ENCODE data around the gene ATP8A2.

Gene ATP8A2

DNA sequence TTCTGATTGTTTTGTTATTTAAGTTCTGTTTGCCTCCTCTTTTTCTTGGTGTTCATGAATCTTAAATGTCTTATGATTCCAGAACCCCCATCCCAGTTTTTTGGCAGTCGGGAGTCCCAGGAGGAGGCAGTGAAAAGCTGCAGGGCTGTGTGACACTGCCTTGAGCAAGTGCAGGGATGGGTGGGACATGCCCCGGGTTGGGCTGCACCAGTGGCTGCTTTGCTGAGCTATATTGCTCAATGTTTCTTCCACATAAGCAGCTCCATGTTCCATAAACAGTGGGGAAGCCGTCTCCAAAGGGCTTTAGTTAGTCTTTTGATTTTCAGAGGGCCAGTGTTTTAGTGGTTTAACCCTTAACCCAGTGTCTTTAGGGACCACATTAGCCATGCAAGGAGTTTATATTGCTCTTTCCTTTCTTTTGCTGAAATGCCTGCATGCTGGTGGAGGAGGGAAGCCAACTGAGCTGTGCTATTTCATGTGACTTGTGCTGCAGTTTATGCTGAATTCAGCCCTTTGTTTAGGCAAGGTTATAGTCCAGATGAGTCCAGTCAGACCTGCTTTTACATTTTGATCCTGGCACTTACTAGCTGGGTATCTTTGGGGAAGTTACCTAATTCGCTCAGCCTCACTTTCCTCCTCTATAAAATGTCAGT, 13.1 kb downstream of the ATP8A2 start:
- DNase-seq = no peak

DNA sequence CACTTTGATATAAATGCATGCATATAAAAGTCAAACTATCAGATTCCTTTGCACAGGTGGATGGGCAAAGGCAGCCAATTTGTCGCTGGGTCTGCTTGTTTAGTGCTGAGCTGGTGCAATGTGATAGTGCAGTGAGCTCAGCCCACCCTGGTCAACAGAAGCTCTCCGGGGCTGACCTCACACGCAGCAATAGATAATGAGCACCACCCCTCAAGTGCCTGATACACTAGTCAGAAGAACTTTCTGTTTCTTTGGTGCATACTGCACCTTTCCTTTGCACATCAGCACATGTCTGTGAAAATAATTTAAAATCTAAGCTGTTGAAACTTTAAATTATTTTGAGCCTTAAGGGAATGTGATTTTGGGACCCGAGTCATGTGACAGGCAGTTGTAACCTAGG, 20.2 kb downstream of the ATP8A2 start:
- no peak for DNase-seq

- no peak for DNase-seq
Measured at GRCh38 chr13:25394402-25395060, 22.8 kb downstream of the ATP8A2 start.

DNA sequence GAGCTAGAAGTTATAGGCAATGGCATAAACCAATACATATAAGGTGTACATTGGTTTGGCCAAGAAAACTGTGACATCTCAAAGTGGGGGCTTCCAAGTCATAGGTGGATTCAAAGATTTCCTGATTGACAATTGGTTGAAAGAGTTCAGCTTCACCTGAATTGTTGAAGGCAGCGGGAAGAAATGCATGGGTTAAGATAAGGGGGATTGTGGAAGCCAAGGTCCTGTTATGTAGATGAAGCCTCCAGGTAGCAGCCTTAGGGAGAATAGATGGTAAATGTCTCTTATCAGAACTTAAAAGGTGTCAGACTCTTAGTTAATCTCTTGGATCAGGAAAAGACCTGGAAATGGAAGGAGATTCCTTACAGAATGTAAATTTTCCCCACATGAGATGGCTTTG, 26.0 kb downstream of the ATP8A2 start:
- DNase-seq = no peak

GRCh38 chr13:25400925-25401324, 29.2 kb downstream of the ATP8A2 start:
- no peak for DNase-seq

- no peak for DNase-seq
Measured at GRCh38 chr13:25401958-25402357, 30.2 kb downstream of the ATP8A2 start.

DNA sequence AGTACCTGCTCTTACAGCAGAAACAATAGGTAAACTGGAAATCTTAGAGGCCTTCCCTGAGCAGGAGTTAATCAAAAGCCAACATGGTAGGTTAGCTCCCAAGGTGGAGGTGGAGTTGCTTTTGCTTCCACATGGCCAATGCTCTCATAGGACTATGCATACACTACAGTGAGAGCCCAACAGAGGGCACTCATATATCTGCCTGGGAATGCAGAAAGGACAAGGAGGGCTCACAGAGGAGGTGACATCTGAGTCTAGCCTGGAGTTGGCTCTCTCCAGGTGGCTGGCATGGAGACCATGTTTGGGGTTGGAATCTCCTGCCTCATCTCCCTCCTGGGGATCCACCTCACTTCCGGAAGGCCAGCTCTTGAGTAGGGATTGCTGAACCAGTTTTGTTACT, 34.6 kb downstream of the ATP8A2 start:
- DNase-seq = no peak

GRCh38 chr13:25409938-25410337, 38.2 kb downstream of the ATP8A2 start:
- DNase-seq = no peak

- DNase-seq = no peak
Measured at GRCh38 chr13:25415241-25415640, 43.5 kb downstream of the ATP8A2 start.

GRCh38 chr13:25417535-25417934, 45.8 kb downstream of the ATP8A2 start:
- no peak for DNase-seq

DNA sequence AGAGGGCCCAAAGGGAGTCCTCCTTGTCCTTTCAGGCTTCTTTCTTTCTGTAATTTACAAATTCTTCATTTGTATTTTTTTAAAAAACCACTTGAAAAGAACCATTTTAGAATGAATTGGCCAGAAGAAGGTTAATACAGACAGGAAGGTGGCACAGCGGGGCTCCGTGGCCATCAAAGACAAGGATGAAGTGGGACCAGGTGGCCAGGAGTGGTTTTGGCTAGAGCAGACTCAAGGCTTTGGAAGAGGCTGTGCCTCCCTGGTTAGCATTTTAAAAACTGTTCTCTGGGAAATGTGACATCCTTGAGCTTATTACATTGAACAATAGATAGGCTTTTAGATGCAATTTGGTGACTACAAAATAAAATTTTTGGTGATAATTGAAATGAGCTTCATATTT, 48.4 kb downstream of the ATP8A2 start:
- DNase-seq = no peak

DNA sequence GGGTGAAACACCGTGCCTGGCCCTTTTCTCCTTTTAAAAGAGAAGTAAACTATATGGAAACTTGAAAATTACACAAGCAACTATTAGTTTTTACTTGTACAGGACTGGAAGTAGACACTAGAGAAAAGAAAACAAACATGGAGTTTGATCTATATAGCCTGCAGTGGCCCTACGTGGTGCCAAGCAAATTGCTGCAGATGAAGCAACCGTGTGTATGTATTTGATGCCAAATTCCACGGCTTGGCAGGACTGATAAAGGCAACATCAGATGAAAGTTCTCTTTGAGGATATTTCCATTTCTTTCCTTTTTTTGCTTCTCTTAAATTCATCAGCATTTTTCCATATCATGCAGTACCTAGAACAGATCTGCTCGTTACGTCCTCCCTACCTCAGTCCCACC, 49.8 kb downstream of the ATP8A2 start:
- DNase-seq = no peak

- no peak for DNase-seq
Measured at GRCh38 chr13:25422153-25422552, 50.4 kb downstream of the ATP8A2 start.

DNA sequence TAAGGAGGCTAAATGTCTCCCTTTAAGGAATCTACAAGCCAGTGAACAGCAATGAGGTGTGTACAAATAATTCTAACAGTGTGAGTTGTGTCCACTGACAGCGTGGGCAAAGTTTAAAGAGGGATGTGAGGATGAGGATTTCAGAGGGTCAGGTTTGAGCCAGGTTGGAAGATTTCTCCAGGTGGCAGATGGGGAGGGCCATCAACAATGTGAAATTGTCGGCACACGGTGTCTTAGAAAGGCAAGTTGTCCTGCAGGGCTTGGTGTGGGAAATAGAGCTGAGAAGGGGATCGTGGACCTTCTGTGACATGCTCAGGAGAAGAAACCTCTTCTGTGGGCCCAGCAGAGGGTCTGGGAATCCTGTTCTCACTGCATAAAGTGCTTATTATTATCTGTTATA, 52.1 kb downstream of the ATP8A2 start:
- DNase-seq = no peak

DNA sequence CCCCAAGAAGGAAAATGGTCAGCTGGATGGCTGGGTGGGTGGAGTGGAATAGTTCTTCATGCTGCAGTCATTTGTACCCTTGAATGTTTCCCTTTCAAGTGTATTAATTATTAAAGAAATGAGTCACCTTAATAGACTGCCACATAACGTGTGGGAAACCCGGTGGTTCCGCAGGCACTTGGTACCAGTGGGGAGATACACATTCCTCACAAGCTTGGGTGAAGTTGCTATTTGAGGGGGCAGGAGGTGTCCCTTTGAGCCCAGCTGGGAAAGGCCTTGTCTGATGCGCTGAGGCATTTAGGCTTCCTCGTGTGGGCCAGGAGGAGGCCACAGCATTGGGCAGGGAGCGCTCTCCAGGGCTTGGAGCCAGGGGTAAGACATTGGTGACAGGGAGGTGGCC, 57.7 kb downstream of the ATP8A2 start:
- DNase-seq = no peak

DNA sequence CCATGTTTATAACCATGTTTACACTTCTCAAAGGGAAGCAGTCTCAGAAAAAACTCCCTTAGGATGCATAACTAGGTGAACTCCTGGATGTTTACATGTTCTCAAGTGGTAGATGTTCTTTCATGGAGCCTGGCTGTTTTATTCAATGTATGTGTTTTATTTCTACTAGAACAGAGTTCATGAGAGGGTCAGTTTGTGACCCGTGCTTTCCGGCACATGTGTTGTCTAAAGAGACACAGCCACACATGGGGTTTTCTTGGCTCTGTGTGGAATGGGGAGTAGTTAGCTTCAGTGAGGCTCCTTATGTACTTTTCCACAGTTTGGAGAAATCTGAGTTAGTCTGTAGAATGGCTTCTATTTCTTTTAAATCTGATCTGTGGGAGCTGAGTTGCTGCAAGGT, 60.9 kb downstream of the ATP8A2 start:
- DNase-seq = no peak

DNA sequence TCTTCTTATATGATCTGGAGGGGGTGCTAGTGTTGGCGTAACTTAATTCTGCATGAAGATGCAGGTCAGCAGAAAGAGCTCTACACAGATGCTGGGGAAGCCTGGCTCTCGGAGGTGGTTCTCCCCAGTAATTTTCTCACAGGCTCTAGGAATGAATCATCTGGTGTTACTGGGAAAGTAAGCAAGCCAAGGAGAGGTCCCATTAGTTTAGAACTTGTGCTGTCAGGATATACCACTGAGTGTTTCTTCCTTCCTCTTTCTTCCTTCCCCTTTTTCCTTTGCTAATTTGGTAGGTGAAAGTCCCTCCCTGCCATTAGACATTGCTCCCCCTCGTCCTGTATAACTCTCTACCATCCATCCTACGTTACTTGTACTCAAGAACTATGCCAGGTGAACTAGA, 68.3 kb downstream of the ATP8A2 start:
- no peak for DNase-seq

DNA sequence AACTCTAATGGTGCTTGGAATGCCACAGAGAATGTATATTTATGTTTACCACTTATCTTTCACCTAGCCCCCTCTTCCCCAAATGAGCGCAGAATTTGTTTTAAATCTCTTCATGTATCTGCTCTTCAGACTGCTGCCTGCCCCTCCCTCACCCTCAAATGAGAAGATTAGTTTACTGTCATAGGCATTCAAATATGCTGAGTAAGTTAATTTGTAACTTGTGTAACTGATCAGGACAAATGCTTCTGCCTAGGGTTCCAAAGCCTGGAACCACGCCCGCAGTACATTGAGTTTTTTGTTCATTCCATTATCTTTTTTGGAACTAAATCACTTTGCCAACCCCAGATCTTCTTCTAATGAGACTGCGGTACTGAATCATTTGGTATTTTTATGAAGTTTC, 74.5 kb downstream of the ATP8A2 start:
- no peak for DNase-seq

- no peak for DNase-seq
Measured at GRCh38 chr13:25447396-25447795, 75.6 kb downstream of the ATP8A2 start.

DNA sequence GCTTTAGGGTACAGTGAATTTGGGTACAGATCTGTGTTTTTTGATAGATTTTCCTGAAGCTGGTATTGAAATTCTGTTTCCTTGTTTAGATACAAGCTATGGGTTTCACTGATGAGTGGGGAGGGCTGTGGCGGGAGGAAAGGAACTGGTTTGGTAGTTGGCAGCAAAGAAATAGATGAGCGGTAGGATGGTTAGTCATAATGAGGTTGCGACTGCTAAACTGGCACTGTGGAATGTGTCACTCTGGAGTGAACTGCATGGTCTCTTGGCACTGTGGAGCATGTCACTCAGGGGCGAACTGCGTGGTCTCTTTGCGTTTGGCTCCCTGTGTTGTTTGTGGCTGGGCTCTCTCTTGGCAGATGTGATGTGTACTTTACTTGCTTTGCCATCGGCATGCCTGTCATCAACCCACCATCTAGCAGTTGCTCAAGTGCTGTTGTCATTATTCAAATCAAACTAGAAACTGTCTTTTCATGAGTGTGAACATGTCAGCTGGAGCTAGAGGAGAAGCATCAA, 82.1 kb downstream of the ATP8A2 start:
- no peak for DNase-seq

DNA sequence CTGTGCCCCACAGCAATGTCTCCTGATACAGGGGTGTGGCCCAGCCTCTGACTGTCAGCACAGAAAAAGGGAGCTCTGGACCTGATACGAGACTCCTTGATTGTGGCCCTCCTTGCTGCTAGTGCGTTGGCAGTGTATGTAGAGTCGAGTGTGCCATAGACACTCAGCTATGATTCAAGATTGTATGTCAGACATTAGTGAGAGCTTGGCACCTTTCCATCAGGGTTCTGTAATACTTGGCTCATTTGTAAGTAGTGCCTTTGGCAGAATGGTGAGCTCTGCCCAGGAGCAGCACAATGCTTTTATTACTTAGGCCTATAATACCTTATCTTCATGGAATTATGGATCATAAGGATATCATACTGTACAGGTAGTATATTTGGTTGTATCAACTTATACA, 83.4 kb downstream of the ATP8A2 start:
- DNase-seq = no peak

- no peak for DNase-seq
Measured at GRCh38 chr13:25457566-25457965, 85.8 kb downstream of the ATP8A2 start.

- no peak for DNase-seq
Measured at GRCh38 chr13:25462301-25463125, 90.7 kb downstream of the ATP8A2 start.

DNA sequence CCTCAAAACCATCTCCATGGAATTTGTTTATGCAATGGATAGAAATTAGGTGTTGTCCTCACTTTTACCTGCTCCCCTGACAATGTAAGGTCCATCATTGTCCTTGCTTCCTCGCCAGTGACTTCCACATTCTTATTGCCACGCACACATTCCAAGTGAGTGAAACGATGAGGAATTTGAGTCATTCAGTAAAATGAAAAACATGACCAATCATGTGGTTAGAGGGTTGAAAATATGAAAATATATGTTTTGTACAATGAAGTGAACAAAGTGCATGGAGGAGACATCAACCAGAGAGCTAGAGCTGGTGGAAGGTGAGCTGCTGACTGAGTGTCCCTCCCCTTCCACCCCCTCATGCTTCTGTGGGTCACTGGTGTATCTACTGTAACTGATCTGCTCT, 91.7 kb downstream of the ATP8A2 start:
- no peak for DNase-seq
